Measurements from ENCODE around the gene CCDC8. TPM values are rescaled to one million over a fixed set of nuclear protein-coding genes. Genes with fewer than 3 reads are reported as not detected.

The CCDC8 gene
- total RNA-seq, 4 donors from 2014 or later: 4.5 to 11.6 (median 4.9) TPM

DNA sequence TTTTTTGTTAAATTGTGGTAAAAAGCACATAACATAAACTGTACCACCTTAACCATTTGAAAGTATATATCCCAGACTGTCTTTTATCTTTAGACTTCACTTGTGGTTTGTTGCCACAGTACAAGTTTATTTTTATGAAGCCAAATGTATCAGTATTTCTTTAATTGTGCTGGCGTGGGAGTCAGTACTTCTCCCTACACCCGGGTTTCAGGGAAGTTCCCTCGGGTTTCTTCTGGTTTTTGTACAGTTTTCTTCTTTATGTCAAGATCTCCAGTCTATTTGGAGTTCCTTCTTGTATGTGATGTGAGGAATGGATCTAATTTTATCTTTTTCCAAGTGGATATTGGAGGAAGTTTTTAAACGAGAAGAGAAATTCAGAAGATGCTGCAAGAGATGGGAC is 20.5 kb downstream of the CCDC8 start:
- DNase-seq (ENCODE audit: extremely low spot score): no peak
- TF ChIP-seq, protein P1, sequence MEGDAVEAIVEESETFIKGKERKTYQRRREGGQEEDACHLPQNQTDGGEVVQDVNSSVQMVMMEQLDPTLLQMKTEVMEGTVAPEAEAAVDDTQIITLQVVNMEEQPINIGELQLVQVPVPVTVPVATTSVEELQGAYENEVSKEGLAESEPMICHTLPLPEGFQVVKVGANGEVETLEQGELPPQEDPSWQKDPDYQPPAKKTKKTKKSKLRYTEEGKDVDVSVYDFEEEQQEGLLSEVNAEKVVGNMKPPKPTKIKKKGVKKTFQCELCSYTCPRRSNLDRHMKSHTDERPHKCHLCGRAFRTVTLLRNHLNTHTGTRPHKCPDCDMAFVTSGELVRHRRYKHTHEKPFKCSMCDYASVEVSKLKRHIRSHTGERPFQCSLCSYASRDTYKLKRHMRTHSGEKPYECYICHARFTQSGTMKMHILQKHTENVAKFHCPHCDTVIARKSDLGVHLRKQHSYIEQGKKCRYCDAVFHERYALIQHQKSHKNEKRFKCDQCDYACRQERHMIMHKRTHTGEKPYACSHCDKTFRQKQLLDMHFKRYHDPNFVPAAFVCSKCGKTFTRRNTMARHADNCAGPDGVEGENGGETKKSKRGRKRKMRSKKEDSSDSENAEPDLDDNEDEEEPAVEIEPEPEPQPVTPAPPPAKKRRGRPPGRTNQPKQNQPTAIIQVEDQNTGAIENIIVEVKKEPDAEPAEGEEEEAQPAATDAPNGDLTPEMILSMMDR (IDR thresholded peaks at IDR 0.05): no peak
- TF ChIP-seq POLR2A (IDR thresholded peaks at IDR 0.05; ENCODE audit: low read depth) (no peak), POLR2AphosphoS5 (IDR thresholded peaks at IDR 0.05) (no peak), EP300 (IDR thresholded peaks at IDR 0.05) (no peak)
- Histone ChIP-seq H3K36me3 (peaks cover 31 to 55% (median 39%) of the 10 kb centered on the region in 4 donors), H3K9me3 (no peaks in the 10 kb centered on the region), H3K27ac (replicated peaks in 1 of 4) (peak overlapping the region; percentile 21 to 55 (median 48)), H3K27me3 (peaks cover 0 to 8% (median 0%) of the 10 kb centered on the region in 4 donors), H3K4me1 (peaks cover 2 to 35% (median 27%) of the 10 kb centered on the region in 4 donors), H3K4me3 (no peak overlapping the region)
- intact Hi-C loops (cut with DNase I): loop anchor here (5.0 to 10.0 kb wide), 2 partner anchors 111 to 122 kb away; no protein-coding TSS in a partner anchor
- WGBS: 37% methylated on average over 4 of the region's 4 CpGs

- 37% methylated on average over 18 of the region's 21 CpGs for WGBS
- no peak for DNase-seq (ENCODE audit: extremely low spot score)
- intact Hi-C loops (cut with DNase I): loop anchor here (5.0 to 10.0 kb wide), 2 partner anchors 110 to 122 kb away; no protein-coding TSS in a partner anchor
Measured at GRCh38 chr19:46392252-46392801, 21.0 kb downstream of the CCDC8 start.

GRCh38 chr19:46391296-46392251 is 21.8 kb downstream of the CCDC8 start:
- H3K9me3 ChIP-seq: no peaks in the 10 kb centered on the region
- TF ChIP-seq, protein P1 (IDR thresholded peaks at IDR 0.05): no peak
- TF ChIP-seq POLR2AphosphoS5 (IDR thresholded peaks at IDR 0.05): no peak
- no peak for TF ChIP-seq POLR2A (IDR thresholded peaks at IDR 0.05; ENCODE audit: low read depth)
- no peak for TF ChIP-seq EP300 (IDR thresholded peaks at IDR 0.05)
- WGBS: 89% methylated on average over 23 of the region's 33 CpGs
- no peak for DNase-seq (ENCODE audit: extremely low spot score)
- peaks cover 2 to 35% (median 27%) of the 10 kb centered on the region in 4 donors for H3K4me1 ChIP-seq
- intact Hi-C loops (cut with DNase I): loop anchor here (5.0 to 10.0 kb wide), 2 partner anchors 109 to 123 kb away; no protein-coding TSS in a partner anchor
- H3K27me3 ChIP-seq: no peaks in the 10 kb centered on the region
- H3K36me3 ChIP-seq: peaks cover 43 to 68% (median 52%) of the 10 kb centered on the region in 4 donors
- H3K27ac ChIP-seq (replicated peaks in 1 of 4): peak overlapping the region; percentile 21 to 55 (median 48)
- no peak overlapping the region for H3K4me3 ChIP-seq

More at GRCh38 chr19:46392252-46392801, 21.0 kb downstream of the CCDC8 start:
- TF ChIP-seq EP300 (IDR thresholded peaks at IDR 0.05) (no peak), POLR2AphosphoS5 (IDR thresholded peaks at IDR 0.05) (peak in 1 of 2 donors; percentile 49)
- Histone ChIP-seq H3K9me3 (no peaks in the 10 kb centered on the region), H3K27ac (replicated peaks in 1 of 4) (peak overlapping the region; percentile 21 to 55 (median 48)), H3K27me3 (peaks cover 0 to 3% (median 0%) of the 10 kb centered on the region in 4 donors), H3K4me1 (peaks cover 2 to 35% (median 27%) of the 10 kb centered on the region in 4 donors), H3K36me3 (peaks cover 36 to 61% (median 44%) of the 10 kb centered on the region in 4 donors), H3K4me3 (no peak overlapping the region)

DNA sequence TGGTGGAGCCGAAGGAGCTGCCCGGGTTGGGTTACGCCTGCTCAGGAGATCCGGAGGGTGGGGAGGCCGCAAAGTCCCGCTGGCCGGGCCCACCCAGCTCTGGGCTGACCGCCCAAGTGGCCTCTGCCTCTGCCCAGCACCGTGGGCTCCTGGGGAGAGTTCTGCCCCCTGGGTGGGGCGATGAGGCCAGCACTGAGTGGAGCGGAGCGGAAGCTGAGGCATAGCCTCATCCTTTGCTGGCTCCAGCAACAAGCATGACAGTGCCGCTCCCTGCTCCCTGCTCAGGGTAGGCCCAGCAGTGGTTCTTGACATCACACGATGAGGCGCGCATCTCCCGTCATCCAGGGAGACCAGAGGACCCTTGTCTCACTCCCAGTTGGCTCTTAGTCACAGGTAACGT is 22.5 kb downstream of the CCDC8 start:
- peaks cover 2 to 34% (median 27%) of the 10 kb centered on the region in 4 donors for H3K4me1 ChIP-seq
- H3K9me3 ChIP-seq: no peaks in the 10 kb centered on the region
- peak overlapping the region in 2 of 4 donors; percentile 37 to 40 for H3K27ac ChIP-seq (replicated peaks in 1 of 4)
- no peak for TF ChIP-seq EP300 (IDR thresholded peaks at IDR 0.05)
- WGBS: 90% methylated on average over 15 of the region's 18 CpGs
- H3K27me3 ChIP-seq: no peaks in the 10 kb centered on the region
- no peak for DNase-seq (ENCODE audit: extremely low spot score)
- H3K4me3 ChIP-seq: no peak overlapping the region
- intact Hi-C loops (cut with DNase I): loop anchor here (5.0 to 10.0 kb wide), 2 partner anchors 109 to 124 kb away; no protein-coding TSS in a partner anchor
- peaks cover 43 to 75% (median 57%) of the 10 kb centered on the region in 4 donors for H3K36me3 ChIP-seq

- H3K9me3 ChIP-seq: no peaks in the 10 kb centered on the region
- peaks cover 2 to 31% (median 26%) of the 10 kb centered on the region in 4 donors for H3K4me1 ChIP-seq
- no peak for DNase-seq (ENCODE audit: extremely low spot score)
- peak overlapping the region in 1 of 4 donors; percentile 40 for H3K27ac ChIP-seq (replicated peaks in 1 of 4)
- intact Hi-C loops (cut with DNase I): loop anchor here (5.0 to 10.0 kb wide), 2 partner anchors 108 to 125 kb away; no protein-coding TSS in a partner anchor
- TF ChIP-seq EP300 (IDR thresholded peaks at IDR 0.05) (no peak), POLR2AphosphoS5 (IDR thresholded peaks at IDR 0.05) (no peak), POLR2A (IDR thresholded peaks at IDR 0.05; ENCODE audit: low read depth) (no peak)
- TF ChIP-seq, protein P1 (IDR thresholded peaks at IDR 0.05): no peak
- no peak overlapping the region for H3K4me3 ChIP-seq
- H3K36me3 ChIP-seq: peaks cover 43 to 81% (median 62%) of the 10 kb centered on the region in 4 donors
- 91% methylated on average over 13 of the region's 16 CpGs for WGBS
- no peaks in the 10 kb centered on the region for H3K27me3 ChIP-seq
Measured at GRCh38 chr19:46390121-46390858, 23.1 kb downstream of the CCDC8 start.
